GM13976 (cell line): ENCODE measurements around the gene CTDSPL2.

Experiments
- DNase-seq: peaks from one replicate; pipeline ENCODE4 v3.0.0; 2012; ENCODE audit warnings: low spot score
- in situ Hi-C: fragments of 300-500 bp; cut with MboI; formaldehyde crosslinking; loops from one replicate; pipeline ENCODE4 v1.12.0; 2022; ENCODE audit warnings: low sequenced_read_pairs, mixed read lengths, inconsistent platforms; ENCODE audit not compliant: unreplicated experiment
- TF ChIP-seq, protein P1 (sequence below): IDR thresholded peaks from 2 replicates; pipeline ENCODE4 v1.5.1; 2012; ENCODE audit warnings: borderline replicate concordance, mild to moderate bottlenecking; ENCODE audit not compliant: insufficient read depth; ENCODE audit errors: extremely low read depth, missing control alignments, control extremely low read depth

CTDSPL2 gene

DNA sequence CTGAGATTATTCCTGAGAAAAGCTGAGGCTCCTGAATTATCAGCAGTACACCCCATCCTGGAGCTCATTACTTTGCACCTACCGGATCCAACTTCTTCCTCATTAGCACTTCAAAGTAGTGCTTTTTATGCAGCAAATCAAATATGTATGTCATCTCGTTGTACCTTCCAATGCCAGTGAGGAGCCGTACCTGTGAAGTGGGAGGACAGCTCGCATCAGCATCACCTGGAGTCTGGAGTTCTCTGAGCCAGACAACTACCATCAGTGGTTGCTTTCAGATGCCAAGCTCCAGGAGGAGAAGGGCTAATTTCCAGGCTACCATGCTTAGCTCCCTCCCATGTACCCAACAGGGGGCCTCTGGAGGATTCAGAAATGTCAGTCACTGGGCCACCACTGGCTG, 141.9 kb downstream of the CTDSPL2 start:
- in situ Hi-C loops: no loop called here
- TF ChIP-seq, protein P1, sequence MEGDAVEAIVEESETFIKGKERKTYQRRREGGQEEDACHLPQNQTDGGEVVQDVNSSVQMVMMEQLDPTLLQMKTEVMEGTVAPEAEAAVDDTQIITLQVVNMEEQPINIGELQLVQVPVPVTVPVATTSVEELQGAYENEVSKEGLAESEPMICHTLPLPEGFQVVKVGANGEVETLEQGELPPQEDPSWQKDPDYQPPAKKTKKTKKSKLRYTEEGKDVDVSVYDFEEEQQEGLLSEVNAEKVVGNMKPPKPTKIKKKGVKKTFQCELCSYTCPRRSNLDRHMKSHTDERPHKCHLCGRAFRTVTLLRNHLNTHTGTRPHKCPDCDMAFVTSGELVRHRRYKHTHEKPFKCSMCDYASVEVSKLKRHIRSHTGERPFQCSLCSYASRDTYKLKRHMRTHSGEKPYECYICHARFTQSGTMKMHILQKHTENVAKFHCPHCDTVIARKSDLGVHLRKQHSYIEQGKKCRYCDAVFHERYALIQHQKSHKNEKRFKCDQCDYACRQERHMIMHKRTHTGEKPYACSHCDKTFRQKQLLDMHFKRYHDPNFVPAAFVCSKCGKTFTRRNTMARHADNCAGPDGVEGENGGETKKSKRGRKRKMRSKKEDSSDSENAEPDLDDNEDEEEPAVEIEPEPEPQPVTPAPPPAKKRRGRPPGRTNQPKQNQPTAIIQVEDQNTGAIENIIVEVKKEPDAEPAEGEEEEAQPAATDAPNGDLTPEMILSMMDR: no peak

DNA sequence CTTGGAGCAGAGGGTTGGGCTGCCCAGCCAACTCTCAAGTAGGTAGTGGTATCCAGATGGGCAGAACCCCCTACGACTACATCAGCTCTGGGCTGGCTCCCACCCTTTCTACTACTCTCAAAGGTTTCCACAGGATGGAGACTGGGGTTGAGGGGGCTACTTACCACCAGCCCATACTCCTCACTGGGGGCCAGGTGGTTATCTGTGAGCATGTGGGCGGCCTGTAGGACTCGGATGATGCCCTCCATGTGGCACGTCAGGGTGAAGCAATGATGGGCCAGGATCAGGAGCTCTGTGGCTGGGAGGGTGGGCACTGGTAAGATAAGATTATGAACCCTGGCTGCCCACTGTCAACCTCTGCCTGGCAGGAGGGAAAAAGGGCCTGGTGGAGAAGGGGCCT, 142.9 kb downstream of the CTDSPL2 start:
- DNase-seq: no peak
- in situ Hi-C loops: no loop called here
- TF ChIP-seq, protein P1: no peak

More for the DNA sequence above, 141.9 kb downstream of the CTDSPL2 start:
- DNase-seq: no peak

DNA sequence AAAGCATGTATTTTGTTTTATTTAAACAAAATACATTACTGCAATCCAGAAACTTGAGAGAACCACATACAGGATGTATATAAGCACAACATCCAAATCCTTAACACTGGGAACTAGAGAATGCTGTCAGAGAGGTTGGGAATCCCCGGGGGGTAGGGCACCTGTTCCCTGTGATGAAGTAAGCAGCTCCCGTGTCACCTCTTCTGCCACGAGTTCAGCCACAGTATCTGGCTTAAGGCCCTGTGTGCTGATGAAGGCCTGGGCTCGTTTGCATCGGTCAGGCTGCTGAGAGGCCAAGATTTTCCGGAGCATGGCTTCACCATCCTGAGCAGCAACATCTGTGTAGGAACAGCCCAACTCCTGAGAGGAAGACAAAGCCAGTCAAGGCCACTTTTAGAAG, 146.0 kb downstream of the CTDSPL2 start:
- TF ChIP-seq, protein P1: no peak
- no peak for DNase-seq
- in situ Hi-C loops: no loop called here

GRCh38 chr15:44574734-44575133, 147.3 kb downstream of the CTDSPL2 start:
- TF ChIP-seq, protein P1: no peak
- in situ Hi-C loops: no loop called here
- DNase-seq: no peak
